ENCODE data around the gene SYT1. TPM values are rescaled to one million over a fixed set of nuclear protein-coding genes. Genes with fewer than 3 reads are reported as not detected.

Gene SYT1
- total RNA-seq, 1 donor from 2014 or later, result 33.2 TPM

DNA sequence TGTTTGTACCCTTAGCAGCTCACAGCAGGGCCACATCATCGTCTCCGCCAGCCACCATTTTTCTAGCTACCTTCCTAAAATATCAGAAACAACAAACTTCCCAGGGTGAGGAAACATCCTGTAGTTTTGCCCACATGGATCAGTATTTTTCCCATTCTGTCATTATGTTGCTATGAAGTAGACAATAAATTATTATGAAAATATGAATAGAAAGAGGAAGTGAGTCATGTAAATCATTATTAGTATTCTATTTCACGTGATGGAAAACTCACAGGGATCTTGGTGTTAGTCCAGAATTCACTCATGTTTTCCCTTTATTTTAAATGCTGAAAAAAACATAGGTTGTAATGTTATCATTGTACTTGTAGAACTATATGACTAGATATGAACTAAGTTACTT, 319.4 kb downstream of the SYT1 start:
- DNase-seq (ENCODE audit: low read depth) (no peak), FAIRE-seq (no peak)
- Mint-ChIP-seq H3K27me3 (ENCODE audit: low read depth, unreplicated experiment) (no peaks in the 10 kb centered on the region), H3K4me3 (ENCODE audit: unreplicated experiment) (no peak overlapping the region), H3K36me3 (ENCODE audit: low read depth, unreplicated experiment) (peaks cover 2% of the 10 kb centered on the region), H3K27ac (ENCODE audit: unreplicated experiment) (no peak overlapping the region), H3K9me3 (ENCODE audit: unreplicated experiment) (no peaks in the 10 kb centered on the region), H3K4me1 (ENCODE audit: low read depth, unreplicated experiment) (no peaks in the 10 kb centered on the region)
- TF ChIP-seq, protein P1, sequence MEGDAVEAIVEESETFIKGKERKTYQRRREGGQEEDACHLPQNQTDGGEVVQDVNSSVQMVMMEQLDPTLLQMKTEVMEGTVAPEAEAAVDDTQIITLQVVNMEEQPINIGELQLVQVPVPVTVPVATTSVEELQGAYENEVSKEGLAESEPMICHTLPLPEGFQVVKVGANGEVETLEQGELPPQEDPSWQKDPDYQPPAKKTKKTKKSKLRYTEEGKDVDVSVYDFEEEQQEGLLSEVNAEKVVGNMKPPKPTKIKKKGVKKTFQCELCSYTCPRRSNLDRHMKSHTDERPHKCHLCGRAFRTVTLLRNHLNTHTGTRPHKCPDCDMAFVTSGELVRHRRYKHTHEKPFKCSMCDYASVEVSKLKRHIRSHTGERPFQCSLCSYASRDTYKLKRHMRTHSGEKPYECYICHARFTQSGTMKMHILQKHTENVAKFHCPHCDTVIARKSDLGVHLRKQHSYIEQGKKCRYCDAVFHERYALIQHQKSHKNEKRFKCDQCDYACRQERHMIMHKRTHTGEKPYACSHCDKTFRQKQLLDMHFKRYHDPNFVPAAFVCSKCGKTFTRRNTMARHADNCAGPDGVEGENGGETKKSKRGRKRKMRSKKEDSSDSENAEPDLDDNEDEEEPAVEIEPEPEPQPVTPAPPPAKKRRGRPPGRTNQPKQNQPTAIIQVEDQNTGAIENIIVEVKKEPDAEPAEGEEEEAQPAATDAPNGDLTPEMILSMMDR (IDR thresholded peaks at IDR 0.05; ENCODE audit: insufficient read depth, low read depth, low read length), result no peak
- no peak for TF ChIP-seq EZH2 (IDR thresholded peaks at IDR 0.05; ENCODE audit: insufficient read depth, low read length)
- no peak overlapping the region for H3K27ac ChIP-seq (ENCODE audit: low read depth, low read length)
- no peak overlapping the region for H3K9ac ChIP-seq (ENCODE audit: low read length)
- no peaks in the 10 kb centered on the region for H3K9me3 ChIP-seq (ENCODE audit: insufficient read depth, low read depth, low read length)
- no peaks in the 10 kb centered on the region for H3K79me2 ChIP-seq (ENCODE audit: insufficient read depth, low read length)
- no peaks in the 10 kb centered on the region for H3K4me1 ChIP-seq (ENCODE audit: insufficient read depth, low read length)
- no peaks in the 10 kb centered on the region for H3K36me3 ChIP-seq (ENCODE audit: insufficient read depth, low read length)
- no peaks in the 10 kb centered on the region for H3K27me3 ChIP-seq (ENCODE audit: insufficient read depth, low read length)
- H4K20me1 ChIP-seq (ENCODE audit: insufficient read depth, low read length), result no peaks in the 10 kb centered on the region
- no peak overlapping the region for H3K4me3 ChIP-seq (ENCODE audit: insufficient read depth, low read depth, low read length)
- no peak overlapping the region for H2AFZ ChIP-seq (ENCODE audit: low read depth, low read length)
- H3K4me2 ChIP-seq (ENCODE audit: low read length), result no peak overlapping the region

DNA sequence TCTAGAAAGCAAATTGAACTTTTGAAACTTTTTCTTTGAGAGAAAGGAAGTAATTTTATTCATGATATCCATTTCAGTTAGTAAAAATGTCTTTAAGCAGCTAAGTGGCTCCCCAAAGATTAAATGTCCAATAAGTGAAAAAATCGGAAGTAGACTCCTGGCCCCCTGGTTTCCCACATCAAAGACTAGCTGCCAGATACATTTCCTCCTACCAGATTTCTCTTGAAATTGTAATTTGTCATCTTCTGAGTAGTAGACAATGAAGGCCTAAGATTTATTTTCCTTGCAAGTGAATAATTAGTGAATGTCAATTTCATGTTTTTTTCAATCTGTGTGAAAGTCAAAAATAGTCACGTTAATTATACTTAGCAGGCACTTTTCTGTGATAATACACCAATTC, 321.9 kb downstream of the SYT1 start:
- no peak for FAIRE-seq
- H3K27ac Mint-ChIP-seq (ENCODE audit: unreplicated experiment), result no peak overlapping the region

DNA sequence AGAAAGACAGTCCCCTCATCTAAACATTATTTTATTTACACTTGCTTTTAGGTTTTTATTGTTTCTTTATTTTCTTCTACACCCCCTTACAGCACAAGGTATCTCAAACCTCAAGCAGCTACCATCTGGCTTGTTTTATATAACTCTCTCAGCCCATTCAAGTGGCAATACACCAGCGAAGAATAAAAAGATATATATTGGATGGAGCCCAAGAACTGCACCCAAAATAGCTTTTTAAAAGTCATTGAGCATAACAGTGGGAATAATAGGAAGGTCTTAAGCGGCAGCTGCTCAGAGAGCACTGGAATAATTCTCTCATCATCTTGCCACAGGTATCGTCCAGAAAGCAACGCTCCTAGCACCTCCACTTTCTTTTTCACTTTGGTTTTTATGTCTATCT, 322.5 kb downstream of the SYT1 start:
- Mint-ChIP-seq H3K4me3 (ENCODE audit: unreplicated experiment) (no peak overlapping the region), H3K9me3 (ENCODE audit: unreplicated experiment) (no peaks in the 10 kb centered on the region), H3K27ac (ENCODE audit: unreplicated experiment) (no peak overlapping the region), H3K36me3 (ENCODE audit: low read depth, unreplicated experiment) (no peaks in the 10 kb centered on the region), H3K4me1 (ENCODE audit: low read depth, unreplicated experiment) (no peaks in the 10 kb centered on the region), H3K27me3 (ENCODE audit: low read depth, unreplicated experiment) (no peaks in the 10 kb centered on the region)
- Histone ChIP-seq H2AFZ (ENCODE audit: low read depth, low read length) (no peak overlapping the region), H3K9me3 (ENCODE audit: insufficient read depth, low read depth, low read length) (no peaks in the 10 kb centered on the region), H3K4me1 (ENCODE audit: insufficient read depth, low read length) (no peaks in the 10 kb centered on the region), H3K79me2 (ENCODE audit: insufficient read depth, low read length) (no peaks in the 10 kb centered on the region), H4K20me1 (ENCODE audit: insufficient read depth, low read length) (no peaks in the 10 kb centered on the region), H3K27me3 (ENCODE audit: insufficient read depth, low read length) (no peaks in the 10 kb centered on the region), H3K4me3 (ENCODE audit: insufficient read depth, low read depth, low read length) (no peak overlapping the region), H3K9ac (ENCODE audit: low read length) (no peak overlapping the region), H3K36me3 (ENCODE audit: insufficient read depth, low read length) (no peaks in the 10 kb centered on the region), H3K4me2 (ENCODE audit: low read length) (no peak overlapping the region), H3K27ac (ENCODE audit: low read depth, low read length) (no peak overlapping the region)
- FAIRE-seq (no peak), DNase-seq (ENCODE audit: low read depth) (no peak)
- TF ChIP-seq, protein P1 (IDR thresholded peaks at IDR 0.05; ENCODE audit: insufficient read depth, low read depth, low read length), result no peak
- no peak for TF ChIP-seq EZH2 (IDR thresholded peaks at IDR 0.05; ENCODE audit: insufficient read depth, low read length)

More for the DNA sequence above, 321.9 kb downstream of the SYT1 start:
- no peak overlapping the region for H3K9ac ChIP-seq (ENCODE audit: low read length)
- H3K4me2 ChIP-seq (ENCODE audit: low read length), result no peak overlapping the region
- H3K79me2 ChIP-seq (ENCODE audit: insufficient read depth, low read length), result no peaks in the 10 kb centered on the region
- no peak overlapping the region for H2AFZ ChIP-seq (ENCODE audit: low read depth, low read length)
- no peaks in the 10 kb centered on the region for H3K9me3 ChIP-seq (ENCODE audit: insufficient read depth, low read depth, low read length)
- Mint-ChIP-seq H3K36me3 (ENCODE audit: low read depth, unreplicated experiment) (peaks cover 2% of the 10 kb centered on the region), H3K4me3 (ENCODE audit: unreplicated experiment) (no peak overlapping the region), H3K9me3 (ENCODE audit: unreplicated experiment) (no peaks in the 10 kb centered on the region), H3K27me3 (ENCODE audit: low read depth, unreplicated experiment) (no peaks in the 10 kb centered on the region), H3K4me1 (ENCODE audit: low read depth, unreplicated experiment) (no peaks in the 10 kb centered on the region)
- no peaks in the 10 kb centered on the region for H3K4me1 ChIP-seq (ENCODE audit: insufficient read depth, low read length)
- no peak for TF ChIP-seq EZH2 (IDR thresholded peaks at IDR 0.05; ENCODE audit: insufficient read depth, low read length)
- TF ChIP-seq, protein P1 (IDR thresholded peaks at IDR 0.05; ENCODE audit: insufficient read depth, low read depth, low read length), result no peak
- no peak overlapping the region for H3K4me3 ChIP-seq (ENCODE audit: insufficient read depth, low read depth, low read length)
- no peak for DNase-seq (ENCODE audit: low read depth)
- H3K36me3 ChIP-seq (ENCODE audit: insufficient read depth, low read length), result no peaks in the 10 kb centered on the region
- no peaks in the 10 kb centered on the region for H3K27me3 ChIP-seq (ENCODE audit: insufficient read depth, low read length)
- no peaks in the 10 kb centered on the region for H4K20me1 ChIP-seq (ENCODE audit: insufficient read depth, low read length)
- no peak overlapping the region for H3K27ac ChIP-seq (ENCODE audit: low read depth, low read length)

All from astrocyte (in vitro differentiated cells and primary cell).